IMR-90 (cell line): ENCODE results near the gene CEACAM6. TPM values are rescaled to one million over a fixed set of nuclear protein-coding genes. Genes with fewer than 3 reads are reported as not detected.

ENCODE experiments used
- ATAC-seq: fragments of 200-7000 bp; cut with Tn5 transposase; 2 replicates; pipeline ENCODE4 v1.9.1; 2020; ENCODE audit warnings: low read depth, mild to moderate bottlenecking, moderate library complexity
- BruUV-seq: library from RNA; stranded (reverse); fragments of 400-500 nt; replicated peaks from 2 replicates; lab custom pipeline; 2021; lab: Mats Ljungman, UMichigan
- CTCF ChIA-PET: fragments of 300-600 bp; formaldehyde crosslinking; extraction: SDS; loops from one replicate; lab custom pipeline; 2021; ENCODE audit warnings: antibody characterized with exemption; lab: Yijun Ruan, JAX
- POLR2A ChIA-PET: fragments of 300-600 bp; sonication (Branson Sonifier 250); formaldehyde crosslinking; loops from one replicate; lab custom pipeline; 2022; ENCODE audit warnings: antibody characterized with exemption; ENCODE audit not compliant: unreplicated experiment; lab: Charles Lee
- DNase-seq: peaks from one replicate; pipeline ENCODE4 v3.0.0; 2013
- H2AFZ ChIP-seq: replicated peaks from 2 replicates; pipeline ENCODE3; 2013; ENCODE audit warnings: low read length, mild to moderate bottlenecking; ENCODE audit not compliant: poor library complexity
- H2AK5ac ChIP-seq: 2 replicates; pipeline ENCODE4 v1.6.1; 2013; ENCODE audit warnings: low read depth, low read length, inconsistent platforms
- H2AK9ac ChIP-seq: replicated peaks from 2 replicates; pipeline ENCODE3; 2013; ENCODE audit warnings: mild to moderate bottlenecking, low read depth, low read length, moderate library complexity; ENCODE audit not compliant: poor library complexity
- H2BK120ac ChIP-seq: 2 replicates; pipeline ENCODE4 v1.6.1; 2013; ENCODE audit warnings: low read depth, low read length, inconsistent platforms
- H2BK15ac ChIP-seq: 3 replicates; pipeline ENCODE4 v1.6.1; 2013; ENCODE audit warnings: low read depth, low read length, inconsistent platforms
- H2BK20ac ChIP-seq: 2 replicates; pipeline ENCODE4 v1.6.1; 2013; ENCODE audit warnings: low read depth, mild to moderate bottlenecking, inconsistent platforms, low read length, moderate library complexity
- H2BK5ac ChIP-seq: 2 replicates; pipeline ENCODE4 v1.6.1; 2013; ENCODE audit warnings: mild to moderate bottlenecking, low read depth, low read length, inconsistent platforms; ENCODE audit not compliant: poor library complexity, severe bottlenecking
- H3K14ac ChIP-seq: replicated peaks from 2 replicates; pipeline ENCODE4 v1.6.1; 2013; ENCODE audit warnings: low read depth, low read length, inconsistent platforms
- H3K18ac ChIP-seq: 2 replicates; pipeline ENCODE4 v1.6.1; 2013; ENCODE audit warnings: low read depth, low read length, control low read depth
- H3K23ac ChIP-seq: 2 replicates; pipeline ENCODE4 v1.6.1; 2013; ENCODE audit warnings: low read depth, low read length, inconsistent platforms
- H3K27ac ChIP-seq: 2 replicates; pipeline ENCODE4 v1.5.1; 2013; ENCODE audit warnings: mild to moderate bottlenecking, control low read depth, low read length; ENCODE audit not compliant: insufficient read depth
- H3K27me3 ChIP-seq: 2 replicates; pipeline ENCODE4 v1.6.1; 2013; ENCODE audit warnings: low read length; ENCODE audit not compliant: control insufficient read depth, insufficient read depth
- H3K36me3 ChIP-seq: 2 replicates; pipeline ENCODE4 v1.6.1; 2013; ENCODE audit warnings: low read length, mixed read lengths; ENCODE audit not compliant: control insufficient read depth, insufficient read depth
- H3K4ac ChIP-seq: 2 replicates; pipeline ENCODE4 v1.6.1; 2013; ENCODE audit warnings: low read depth, low read length, inconsistent platforms
- H3K4me1 ChIP-seq: 2 replicates; pipeline ENCODE4 v1.6.1; 2013; ENCODE audit warnings: low read length, mixed read lengths; ENCODE audit not compliant: control insufficient read depth, insufficient read depth
- H3K4me2 ChIP-seq: 2 replicates; pipeline ENCODE4 v1.6.1; 2013; ENCODE audit warnings: low read depth, mild to moderate bottlenecking, control low read depth, low read length, moderate library complexity
- H3K4me3 ChIP-seq: 2 replicates; pipeline ENCODE4 v1.5.1; 2013; ENCODE audit warnings: low read depth, mild to moderate bottlenecking, control low read depth, low read length, moderate library complexity; ENCODE audit not compliant: insufficient read depth
- H3K56ac ChIP-seq: 2 replicates; pipeline ENCODE4 v1.6.1; 2013; ENCODE audit warnings: low read length, inconsistent platforms; ENCODE audit not compliant: insufficient read depth; ENCODE audit errors: extremely low read depth
- H3K79me1 ChIP-seq, 2 experiments: 2 replicates each; pipeline ENCODE4 v1.6.1; 2013; ENCODE audit warnings: low read length in 2 of 2, inconsistent platforms in 1 of 2, low read depth in 1 of 2
- H3K9ac ChIP-seq: 2 replicates; pipeline ENCODE4 v1.6.1; 2013; ENCODE audit warnings: low read depth, low read length, control low read depth
- H3K9me1 ChIP-seq: 2 replicates; pipeline ENCODE4 v1.6.1; 2013; ENCODE audit warnings: low read length, inconsistent platforms; ENCODE audit not compliant: insufficient read depth
- H3K9me3 ChIP-seq: 2 replicates; pipeline ENCODE4 v1.6.1; 2013; ENCODE audit warnings: low read length; ENCODE audit not compliant: control insufficient read depth, insufficient read depth
- H4K20me1 ChIP-seq: 2 replicates; pipeline ENCODE4 v1.6.1; 2013; ENCODE audit warnings: low read length, inconsistent platforms; ENCODE audit not compliant: insufficient read depth
- H4K5ac ChIP-seq: 2 replicates; pipeline ENCODE4 v1.6.1; 2013; ENCODE audit warnings: mild to moderate bottlenecking, low read depth, low read length, control low read depth
- H4K8ac ChIP-seq, 2 experiments: 2 replicates each; pipeline ENCODE4 v1.6.1; 2013; ENCODE audit warnings: low read depth in 2 of 2, low read length in 2 of 2, control low read depth in 1 of 2, inconsistent platforms in 1 of 2
- H4K91ac ChIP-seq: 2 replicates; pipeline ENCODE4 v1.6.1; 2013; ENCODE audit warnings: low read depth, low read length, inconsistent platforms; ENCODE audit not compliant: insufficient read depth
- CHD1 ChIP-seq: IDR thresholded peaks from 2 replicates; pipeline ENCODE4 v1.6.1; 2012; ENCODE audit warnings: low read depth, low read length, improper control_type of control experiment
- CTCF ChIP-seq: conservative IDR thresholded peaks from 2 replicates; pipeline ENCODE4 v1.5.1; 2012; ENCODE audit warnings: mild to moderate bottlenecking, low read depth, low read length, improper control_type of control experiment
- ELK1 ChIP-seq: fragments of 150-350 bp; IDR thresholded peaks from 2 replicates; pipeline ENCODE4 v1.6.1; 2016; ENCODE audit warnings: low read depth, mild to moderate bottlenecking, low read length, moderate library complexity, borderline replicate concordance
- FOS ChIP-seq: fragments of 150-350 bp; IDR thresholded peaks from 2 replicates; pipeline ENCODE4 v1.6.1; 2016; ENCODE audit warnings: low read depth, low read length
- MAFK ChIP-seq: IDR thresholded peaks from 2 replicates; pipeline ENCODE4 v1.6.1; 2012; ENCODE audit warnings: low read depth, low read length, improper control_type of control experiment
- NFE2L2 ChIP-seq: fragments of 150-350 bp; IDR thresholded peaks from 2 replicates; pipeline ENCODE4 v1.6.1; 2016; ENCODE audit warnings: low read depth, mild to moderate bottlenecking, low read length
- POLR2A ChIP-seq: IDR thresholded peaks from 2 replicates; pipeline ENCODE4 v1.6.1; 2012; ENCODE audit warnings: mild to moderate bottlenecking, low read depth, low read length
- RAD21 ChIP-seq: IDR thresholded peaks from 2 replicates; pipeline ENCODE4 v1.6.1; 2012; ENCODE audit warnings: low read length, improper control_type of control experiment
- RCOR1 ChIP-seq: IDR thresholded peaks from 2 replicates; pipeline ENCODE4 v1.6.1; 2012; ENCODE audit warnings: mild to moderate bottlenecking, low read length, improper control_type of control experiment; ENCODE audit not compliant: insufficient replicate concordance
- RFX5 ChIP-seq: IDR thresholded peaks from 2 replicates; pipeline ENCODE4 v1.8.0; 2012; ENCODE audit warnings: low read depth, mild to moderate bottlenecking, low read length, moderate library complexity
- SMC3 ChIP-seq: fragments of 150-350 bp; IDR thresholded peaks from 2 replicates; pipeline ENCODE4 v1.6.1; 2016; ENCODE audit warnings: low read depth, mild to moderate bottlenecking, antibody characterized with exemption, low read length, moderate library complexity
- USF2 ChIP-seq: fragments of 150-350 bp; IDR thresholded peaks from 2 replicates; pipeline ENCODE4 v1.6.1; 2017; ENCODE audit warnings: mild to moderate bottlenecking, antibody characterized with exemption, low read length, low read depth
- WGBS, 2 experiments: methylation state at CpG; one replicate each; pipeline versions ENCODE4 v1.1.5 to v1.1.7; 2013; ENCODE audit warnings: missing lambda C conversion rate in 2 of 2; ENCODE audit not compliant: insufficient read length in 1 of 2; ENCODE audit errors: extremely low coverage in 2 of 2; 5-methylcytosine and 5-hydroxymethylcytosine counted together
- dilution Hi-C: fragments of 300-500 bp; cut with HindIII; formaldehyde crosslinking; loops from one replicate; pipeline ENCODE4 v1.14.3; 2018; ENCODE audit warnings: low sequenced_read_pairs; ENCODE audit not compliant: unreplicated experiment
- in situ Hi-C: fragments of 300-500 bp; cut with MboI; formaldehyde crosslinking; loops from 3 replicates; pipeline ENCODE4 v1.14.3; 2019; ENCODE audit warnings: low sequenced_read_pairs, inconsistent platforms, mixed read lengths
- intact Hi-C: fragments of 100-400 bp; cut with micrococcal nuclease; formaldehyde crosslinking; loops from 2 replicates; pipeline ENCODE4 v1.10.0; 2022
- polyA plus RNA-seq, 3 experiments: library from polyadenylated mRNA; depleted of rRNA; stranded (reverse); fragments of >200 nt; gene quantifications; 2 replicates each; pipeline ENCODE4 v1.2.3, GENCODE V29; 2012; ENCODE audit warnings: low replicate concordance in 1 of 3
- total RNA-seq: library from RNA; depleted of rRNA; stranded (reverse); fragments of >200 nt; gene quantifications from 2 replicates; pipeline ENCODE4 v1.2.3, GENCODE V29; 2012

Gene CEACAM6
- total and polyA plus RNA-seq, 2 of the 4 experiments (the other 2 are of a cell fraction), result not detected

GRCh38 chr19:41739361-41739760, 16.0 kb upstream of the CEACAM6 start:
- Histone ChIP-seq H3K4ac (no peak overlapping the region), H3K56ac (no peak overlapping the region), H3K9me1 (no peaks in the 10 kb centered on the region), H3K79me1 (no peaks in the 10 kb centered on the region), H3K18ac (no peak overlapping the region), H4K91ac (no peak overlapping the region), H3K4me3 (no peak overlapping the region), H2BK15ac (no peak overlapping the region), H3K27ac (no peak overlapping the region), H3K9ac (no peak overlapping the region), H3K9me3 (no peaks in the 10 kb centered on the region), H2BK20ac (no peak overlapping the region), H4K5ac (no peak overlapping the region), H4K20me1 (no peaks in the 10 kb centered on the region), H3K14ac (no peak overlapping the region), H2AFZ (no peak overlapping the region), H2AK9ac (no peak overlapping the region), H2AK5ac (no peak overlapping the region), H4K8ac (no peak overlapping the region), H2BK5ac (no peak overlapping the region), H3K4me2 (no peak overlapping the region), H3K36me3 (no peaks in the 10 kb centered on the region), H3K4me1 (no peaks in the 10 kb centered on the region), H3K27me3 (peaks cover 3% of the 10 kb centered on the region), H3K23ac (no peak overlapping the region), H2BK120ac (no peak overlapping the region)
- TF ChIP-seq SMC3 (no peak), FOS (no peak), RCOR1 (no peak), NFE2L2 (no peak), RAD21 (no peak), ELK1 (no peak), MAFK (no peak), CHD1 (no peak), RFX5 (no peak), POLR2A (no peak), USF2 (no peak), CTCF (no peak)
- POLR2A ChIA-PET, result no interaction called here
- no peak for ATAC-seq
- DNase-seq, result no peak
- no CpG with 5 or more reads among the region's 3 CpGs for WGBS, 2 experiments
- intact Hi-C loops, result no loop called here
- BruUV-seq, result no TSS peak
- dilution Hi-C loops, result no loop called here
- in situ Hi-C loops, result no loop called here
- CTCF ChIA-PET, result no interaction called here
